NCI-H748 (cell line): ENCODE measurements around the gene VPS35L.

ENCODE experiments used
- DNase-seq: peaks from one replicate; lab custom pipeline; 2025; ENCODE audit not compliant: unreplicated experiment; lab: John Stamatoyannopoulos, UW

The VPS35L gene

GRCh38 chr16:19745286-19746010, 189.9 kb downstream of the VPS35L start:
- no peak for DNase-seq

GRCh38 chr16:19746561-19746960, 191.1 kb downstream of the VPS35L start:
- DNase-seq: no peak

DNA sequence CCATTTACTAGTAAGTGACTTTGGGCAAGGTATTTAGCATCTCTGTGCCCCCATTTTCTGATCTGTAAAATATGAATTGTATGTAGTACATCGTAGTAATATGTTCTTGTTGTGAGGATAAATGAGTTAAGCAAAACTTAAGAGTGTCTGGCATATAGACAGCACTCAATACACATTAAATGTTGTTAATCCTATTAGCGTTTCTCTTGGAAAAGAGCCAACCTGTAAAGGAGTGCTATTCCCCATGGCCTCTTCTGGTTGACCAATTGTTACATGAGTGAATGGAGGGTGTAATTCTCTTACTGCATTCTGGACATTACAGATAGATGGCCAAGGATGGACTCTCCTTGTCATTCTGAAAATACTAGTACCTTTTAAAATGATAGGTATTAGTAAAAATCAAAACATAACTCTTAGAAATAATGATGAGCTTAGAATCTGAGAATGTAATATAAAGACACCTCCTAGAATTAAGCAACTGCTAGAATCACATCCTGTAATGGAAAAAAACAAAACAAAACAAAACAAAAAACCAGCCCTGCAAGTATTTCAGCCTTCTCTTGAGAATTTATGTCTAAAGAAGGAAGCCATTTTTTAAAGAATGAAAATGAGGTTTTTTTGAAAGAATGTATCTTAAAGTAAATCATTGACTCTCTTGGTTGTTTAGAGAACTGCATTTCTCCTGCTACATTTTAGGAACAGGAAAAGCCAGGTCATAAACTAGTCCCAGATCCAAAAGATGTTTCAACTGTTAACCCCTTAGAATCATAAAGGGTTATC, 193.1 kb downstream of the VPS35L start:
- peak; percentile 49 for DNase-seq

DNA sequence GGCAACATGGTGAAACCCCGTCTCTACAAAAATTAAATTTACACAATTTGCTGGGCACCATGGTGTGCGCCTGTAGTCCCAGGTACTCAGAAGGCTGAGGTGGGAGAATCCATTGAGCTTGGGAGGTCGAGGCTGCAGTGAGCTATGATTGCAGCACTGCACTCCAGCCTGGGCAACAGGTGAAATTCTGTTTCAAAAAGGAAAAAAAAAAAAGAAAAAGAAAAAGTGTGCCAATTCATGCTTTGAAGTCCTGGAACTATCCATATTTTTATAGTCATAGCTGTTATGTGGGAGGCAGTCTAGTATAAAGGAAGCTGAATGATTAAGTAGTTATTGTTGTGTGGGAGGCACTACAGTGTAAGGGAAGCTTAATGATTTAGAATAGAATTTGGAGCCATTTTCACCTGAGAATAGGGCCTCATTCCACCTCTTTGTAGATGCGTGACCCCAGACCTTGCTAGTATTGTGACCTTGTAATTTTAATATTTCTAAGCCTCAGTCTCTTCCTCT, 194.1 kb downstream of the VPS35L start:
- no peak for DNase-seq
